Ishikawa (cell line): ENCODE data around the gene NUP214.

Source experiments
- CREB1 ChIP-seq: IDR thresholded peaks from 2 replicates; pipeline ENCODE4 v1.6.1; 2012; ENCODE audit warnings: low read depth
- MAX ChIP-seq: IDR thresholded peaks from 2 replicates; pipeline ENCODE4 v1.6.1; 2012
- RAD21 ChIP-seq: IDR thresholded peaks from 2 replicates; pipeline ENCODE4 v1.6.1; 2012; ENCODE audit warnings: low read depth
- REST ChIP-seq: IDR thresholded peaks from 2 replicates; pipeline ENCODE4 v1.6.1; 2012; ENCODE audit warnings: low read depth, mild to moderate bottlenecking
- TAF1 ChIP-seq: IDR thresholded peaks from 2 replicates; pipeline ENCODE4 v1.6.1; 2012; ENCODE audit warnings: low read depth, mild to moderate bottlenecking
- YY1 ChIP-seq: IDR thresholded peaks from 2 replicates; pipeline ENCODE4 v1.6.1; 2012; ENCODE audit warnings: low read depth
- ZBTB7A ChIP-seq: IDR thresholded peaks from 2 replicates; pipeline ENCODE4 v1.6.1; 2012; ENCODE audit warnings: low read depth

DNA sequence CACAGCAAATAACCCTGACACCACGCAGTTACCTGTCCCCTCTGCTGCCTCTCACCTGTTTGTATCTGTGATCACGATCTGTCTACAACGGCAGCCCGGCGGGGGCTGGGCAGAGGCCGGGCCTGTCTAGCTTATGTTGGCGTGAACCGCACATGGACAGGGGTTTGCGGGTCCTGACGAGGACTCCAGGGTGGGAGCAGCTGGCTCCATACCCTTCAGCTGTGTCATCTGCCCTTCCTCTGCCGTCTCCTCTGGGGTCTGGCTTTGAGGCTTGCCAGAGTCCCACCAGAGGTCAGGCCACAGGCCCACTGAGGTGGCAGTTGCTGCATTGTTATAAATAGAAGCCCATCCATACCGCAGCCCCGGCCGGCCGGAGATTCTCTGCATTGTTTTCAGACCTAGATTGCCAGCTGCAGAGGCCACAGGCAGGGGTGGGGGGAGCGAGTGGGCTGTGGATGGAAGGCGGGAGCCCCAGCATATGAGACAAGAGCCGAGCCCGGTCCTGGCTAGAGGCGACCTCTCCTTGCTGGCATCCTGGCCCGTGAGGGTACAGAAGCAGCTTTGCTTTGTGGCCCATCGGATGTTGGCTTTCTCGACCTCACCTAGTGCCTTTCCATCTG is 113.1 kb downstream of the NUP214 start:
- TF ChIP-seq REST (no peak), CREB1 (no peak), TAF1 (no peak), ZBTB7A (no peak), RAD21 (no peak), MAX (no peak), YY1 (no peak)
